ENCODE measurements around the gene SEZ6. TPM values are rescaled to one million over a fixed set of nuclear protein-coding genes. Genes with fewer than 3 reads are reported as not detected.

Gene SEZ6
- total and polyA plus RNA-seq, 2 of the 4 experiments (the other 2 are of a cell fraction): not detected

DNA sequence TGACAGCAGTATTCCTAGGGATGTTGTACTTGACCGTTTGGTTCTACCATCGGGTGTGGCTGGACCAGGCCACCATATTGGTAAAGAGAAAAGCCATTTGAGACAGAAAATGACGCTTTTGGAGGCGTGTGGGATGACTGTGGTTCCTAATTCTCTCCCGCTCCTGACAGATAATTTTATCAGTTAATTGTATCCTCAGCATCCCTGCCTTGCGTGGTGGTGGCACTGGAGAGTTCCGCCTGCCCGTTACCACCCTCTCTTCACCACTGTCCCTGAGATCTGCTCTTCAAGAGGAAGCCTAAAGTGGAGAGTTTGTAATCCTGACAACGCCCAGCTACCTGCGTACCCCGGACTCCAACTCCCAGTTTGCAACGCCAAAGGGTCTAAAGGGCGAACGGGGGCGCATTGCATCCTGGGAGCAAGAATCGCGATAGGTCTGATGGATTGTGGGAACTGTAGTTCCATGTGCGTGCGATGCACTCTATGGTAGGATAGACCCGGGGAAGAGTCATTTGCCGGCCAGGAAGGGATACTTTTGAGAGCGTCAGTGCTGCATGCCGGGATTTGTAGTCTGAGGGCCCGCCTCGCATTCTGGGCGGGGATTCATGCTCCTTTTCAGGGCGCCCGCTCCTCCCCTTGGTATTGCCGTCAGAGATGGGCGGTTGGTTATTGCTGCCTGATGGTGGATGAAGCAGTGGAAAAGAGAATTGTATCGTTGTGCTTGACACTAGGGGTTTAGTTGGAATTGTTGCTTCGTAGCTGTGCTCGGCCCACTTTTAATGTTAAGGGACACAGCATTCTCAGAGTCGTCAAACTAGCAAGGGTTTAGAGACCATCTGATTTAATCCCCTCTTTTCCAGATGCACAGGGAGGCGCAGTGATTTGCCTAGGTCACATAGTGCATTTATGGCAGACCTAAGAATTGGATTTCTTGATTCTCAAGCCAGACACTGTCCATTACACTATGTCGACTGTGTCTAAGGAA is 53.5 kb downstream of the SEZ6 start:
- TSS peak; percentile 84 for BruUV-seq (replicated peaks)
- H4K5ac ChIP-seq (ENCODE audit: low read depth, low read length): peak overlapping the region; percentile 96
- H2AK5ac ChIP-seq (ENCODE audit: low read depth, low read length): peak overlapping the region; percentile 100
- H3K4me3 ChIP-seq (ENCODE audit: insufficient read depth, low read depth, low read length): peak overlapping the region; percentile 51
- H4K8ac ChIP-seq (ENCODE audit: low read depth in 2 of 2, low read length in 2 of 2): peak overlapping the region; percentile 91 to 100
- peak overlapping the region; percentile 95 for H2BK5ac ChIP-seq (ENCODE audit: low read depth, low read length, poor library complexity, severe bottlenecking)
- ChIA-PET POLR2A (ENCODE audit: unreplicated experiment) (interaction anchor here (0.6 to 1.9 kb wide), 4 partner anchors 13 to 432 kb away, joined by 3 to 6 read pairs (median 6); partner anchors contain the start of genes NEK8 and RPL23A), CTCF (interaction anchor here (0.7 to 2.8 kb wide), 6 partner anchors 10 to 225 kb away, joined by 3 to 27 read pairs (median 4); partner anchors contain the start of genes DHRS13 and TLCD1)
- H2BK15ac ChIP-seq (ENCODE audit: low read depth, low read length): peak overlapping the region; percentile 87; the same call in 2 of the 3 replicates
- H2BK120ac ChIP-seq (ENCODE audit: low read depth, low read length): peak overlapping the region; percentile 89
- peak overlapping the region; percentile 96 for H3K23ac ChIP-seq (ENCODE audit: low read depth, low read length)
- H2BK20ac ChIP-seq (ENCODE audit: low read depth, low read length): peak overlapping the region; percentile 78; the same call in 1 of the 2 replicates
- H3K4me1 ChIP-seq (ENCODE audit: control insufficient read depth, insufficient read depth, low read length): no peaks in the 10 kb centered on the region
- H4K91ac ChIP-seq (ENCODE audit: insufficient read depth, low read depth, low read length): peak overlapping the region; percentile 99
- WGBS, 2 experiments (ENCODE audit: extremely low coverage in 2 of 2, insufficient read length in 1 of 2): 3% methylated on average over 13 of the region's 36 CpGs; no CpG with 5 or more reads in 1 of the 2 experiments
- H3K27me3 ChIP-seq (ENCODE audit: control insufficient read depth, insufficient read depth, low read length): no peaks in the 10 kb centered on the region
- dilution Hi-C loops (cut with HindIII; ENCODE audit: low sequenced_read_pairs, unreplicated experiment): no loop called here
- H4K20me1 ChIP-seq (ENCODE audit: insufficient read depth, low read length): peaks cover 25% of the 10 kb centered on the region
- H3K4ac ChIP-seq (ENCODE audit: low read depth, low read length): peak overlapping the region; percentile 99
- no peaks in the 10 kb centered on the region for H3K9me3 ChIP-seq (ENCODE audit: control insufficient read depth, insufficient read depth, low read length)
- peak overlapping the region; percentile 60 for H3K9ac ChIP-seq (ENCODE audit: low read depth, low read length)
- peak overlapping the region; percentile 83 for H3K18ac ChIP-seq (ENCODE audit: low read depth, low read length)
- intact Hi-C loops (cut with micrococcal nuclease): loop anchor here (2.0 kb wide), 1 partner anchor 225 kb away; the partner anchor contains the start of gene TLCD1
- peak overlapping the region; percentile 99 for H2AFZ ChIP-seq (replicated peaks; ENCODE audit: low read length, poor library complexity)
- H3K4me2 ChIP-seq (ENCODE audit: low read depth, low read length): peak overlapping the region; percentile 81
- DNase-seq (peak; percentile 99), ATAC-seq (ENCODE audit: low read depth) (peak; percentile 69)
- H3K36me3 ChIP-seq (ENCODE audit: control insufficient read depth, insufficient read depth, low read length): no peaks in the 10 kb centered on the region
- peaks cover 12% of the 10 kb centered on the region for H3K9me1 ChIP-seq (ENCODE audit: insufficient read depth, low read length)
- in situ Hi-C loops (cut with MboI; ENCODE audit: low sequenced_read_pairs): no loop called here
- H3K79me1 ChIP-seq (ENCODE audit: low read depth in 1 of 2, low read length in 2 of 2): peaks cover 0 to 19% of the 10 kb centered on the region in 2 experiments; a peak in 2 of 4 replicates
- peak overlapping the region; percentile 98 for H3K14ac ChIP-seq (replicated peaks; ENCODE audit: low read depth, low read length)
- H2AK9ac ChIP-seq (replicated peaks; ENCODE audit: low read depth, low read length, poor library complexity): peak overlapping the region; percentile 100
- H3K56ac ChIP-seq (ENCODE audit: extremely low read depth, insufficient read depth, low read length): peak overlapping the region; percentile 74
- peak overlapping the region; percentile 82 for H3K27ac ChIP-seq (ENCODE audit: insufficient read depth, low read length)
- TF ChIP-seq MAZ (IDR thresholded peaks at IDR 0.05; ENCODE audit: borderline replicate concordance, low read depth, low read length) (no peak; the same call in 1 of the 2 replicates), FOS (IDR thresholded peaks at IDR 0.05; ENCODE audit: low read depth, low read length) (no peak; the same call in 1 of the 2 replicates), MXI1 (IDR thresholded peaks at IDR 0.05; ENCODE audit: borderline replicate concordance, low read depth, low read length) (peak; percentile 48; the same call in 1 of the 2 replicates), BHLHE40 (IDR thresholded peaks at IDR 0.05; ENCODE audit: low read depth, low read length) (no peak), RAD21 (IDR thresholded peaks at IDR 0.05; ENCODE audit: low read length) (no peak), SMC3 (IDR thresholded peaks at IDR 0.05; ENCODE audit: low read depth, low read length) (no peak), MAFK (IDR thresholded peaks at IDR 0.05; ENCODE audit: low read depth, low read length) (0 out of 2 replicates have a peak, but pooled peaks have one; percentile 6), CHD1 (IDR thresholded peaks at IDR 0.05; ENCODE audit: low read depth, low read length) (no peak; the same call in 1 of the 2 replicates), RFX5 (IDR thresholded peaks at IDR 0.05; ENCODE audit: low read depth, low read length) (no peak), POLR2A (IDR thresholded peaks at IDR 0.05; ENCODE audit: low read depth, low read length) (no peak), USF2 (IDR thresholded peaks at IDR 0.05; ENCODE audit: low read depth, low read length) (peak; percentile 4; the same call in 1 of the 2 replicates), CEBPB (IDR thresholded peaks at IDR 0.05; ENCODE audit: low read depth, low read length) (no peak; the same call in 1 of the 2 replicates)
- TF ChIP-seq, protein P1, sequence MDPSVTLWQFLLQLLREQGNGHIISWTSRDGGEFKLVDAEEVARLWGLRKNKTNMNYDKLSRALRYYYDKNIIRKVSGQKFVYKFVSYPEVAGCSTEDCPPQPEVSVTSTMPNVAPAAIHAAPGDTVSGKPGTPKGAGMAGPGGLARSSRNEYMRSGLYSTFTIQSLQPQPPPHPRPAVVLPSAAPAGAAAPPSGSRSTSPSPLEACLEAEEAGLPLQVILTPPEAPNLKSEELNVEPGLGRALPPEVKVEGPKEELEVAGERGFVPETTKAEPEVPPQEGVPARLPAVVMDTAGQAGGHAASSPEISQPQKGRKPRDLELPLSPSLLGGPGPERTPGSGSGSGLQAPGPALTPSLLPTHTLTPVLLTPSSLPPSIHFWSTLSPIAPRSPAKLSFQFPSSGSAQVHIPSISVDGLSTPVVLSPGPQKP (IDR thresholded peaks at IDR 0.05; ENCODE audit: borderline replicate concordance, low read depth, low read length): no peak
